PC-9 (cell line): ENCODE measurements around the gene PODXL2.

ENCODE experiments used
- CTCF ChIP-seq: fragments of 200-600 bp; sonication (generic); conservative IDR thresholded peaks from 2 replicates; pipeline ENCODE4 v1.6.1; 2017; ENCODE audit warnings: mixed run types, antibody characterized with exemption, mild to moderate bottlenecking, moderate library complexity
- EZH2 ChIP-seq: fragments of 200-600 bp; sonication (generic); IDR thresholded peaks from 2 replicates; pipeline ENCODE4 v1.8.0; 2017; ENCODE audit warnings: antibody characterized with exemption, low read depth

DNA sequence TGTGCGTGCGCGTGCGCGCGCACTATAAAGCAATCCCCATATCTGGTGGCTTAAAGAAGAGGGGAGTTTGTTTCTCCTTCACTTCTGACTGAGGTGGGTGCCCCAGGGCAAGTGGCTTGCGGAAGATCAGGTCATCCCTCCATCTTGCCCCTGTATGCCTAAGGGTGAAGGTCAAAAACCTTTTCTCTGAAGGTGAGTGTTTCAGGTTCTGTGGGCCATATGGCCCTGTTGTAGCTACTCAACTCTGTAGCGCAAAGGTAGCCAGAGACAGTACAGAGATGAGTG is 49.3 kb downstream of the PODXL2 start:
- TF ChIP-seq CTCF (no peak), EZH2 (no peak)
